GM12892 (cell line): Measurements from ENCODE around the gene KLHL4.

Source experiments
- POLR2A ChIP-seq: IDR thresholded peaks from 2 replicates; pipeline ENCODE4 v1.6.1; 2011; ENCODE audit warnings: low read depth, low read length, control low read depth
- POLR2AphosphoS5 ChIP-seq: IDR thresholded peaks from 2 replicates; pipeline ENCODE4 v1.6.1; 2011; ENCODE audit warnings: low read depth, low read length, control low read depth
- TAF1 ChIP-seq: IDR thresholded peaks from 2 replicates; pipeline ENCODE4 v1.6.1; 2011; ENCODE audit warnings: low read depth, mild to moderate bottlenecking, control low read depth, low read length, borderline replicate concordance

DNA sequence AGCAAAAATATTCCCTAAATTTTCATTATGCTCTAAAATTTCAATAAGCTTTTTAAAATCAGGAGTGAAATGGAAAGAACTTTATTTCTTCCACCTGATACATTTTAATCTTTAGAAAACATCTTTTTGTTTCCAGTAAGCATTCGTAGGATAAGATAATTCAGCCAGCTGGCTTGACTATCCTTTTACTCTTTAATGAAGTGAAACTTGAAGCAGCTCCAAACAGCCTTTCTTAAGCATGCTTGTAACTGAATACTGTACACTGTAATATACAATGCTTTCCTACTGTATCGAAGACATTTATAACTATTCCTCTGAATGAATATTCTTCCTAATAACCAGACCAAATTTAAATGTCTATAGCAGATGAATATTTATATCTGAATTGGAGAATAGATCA, 98.8 kb downstream of the KLHL4 start:
- TF ChIP-seq TAF1 (no peak), POLR2A (no peak), POLR2AphosphoS5 (no peak)
